Measurements from ENCODE around the gene DUSP16.
"Not testable (repeated sequence)": the region's sequence is repeated elsewhere in the genome, so short reads cannot be mapped to it uniquely, and the experiment has no call there.

The DUSP16 gene

DNA sequence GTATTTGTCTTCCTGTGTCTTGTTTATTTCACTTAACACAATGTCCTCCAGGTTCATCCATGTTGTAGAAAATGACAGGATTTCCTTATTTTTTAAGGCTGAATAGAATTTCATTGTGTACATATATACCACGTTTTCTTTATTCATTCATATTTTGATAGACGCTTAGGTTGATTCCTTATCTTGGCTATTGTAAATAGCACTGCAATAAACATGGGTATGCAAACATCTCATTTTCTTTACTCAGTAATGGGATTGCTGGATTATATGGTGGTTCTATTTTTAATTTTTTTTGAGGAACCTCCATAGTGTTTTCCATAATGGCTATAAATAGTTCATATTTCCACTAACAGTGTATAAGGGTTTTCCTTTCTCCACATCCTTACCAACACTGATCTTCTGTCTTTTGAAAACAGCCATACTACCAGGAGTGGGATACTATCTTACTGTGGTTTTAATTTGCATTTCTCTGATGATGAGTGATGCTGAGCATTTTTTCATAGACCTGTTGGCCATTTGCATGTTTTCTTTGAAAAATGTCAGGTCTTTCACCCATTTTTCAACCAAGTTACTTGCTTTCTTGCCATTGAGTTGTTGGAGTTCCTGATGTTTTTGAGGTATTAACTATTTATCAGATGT is 32.8 kb downstream of the DUSP16 start:
- no peak overlapping the region for H3K4me3 ChIP-seq (replicated peaks; ENCODE audit: low read depth, low read length)
- DNase-seq (ENCODE audit: low read depth) = no peak
- no peak for TF ChIP-seq CTCF (IDR thresholded peaks at IDR 0.05; ENCODE audit: low read length, missing control alignments)

GRCh38 chr12:12528361-12529270 is 34.0 kb downstream of the DUSP16 start:
- H3K4me3 ChIP-seq (replicated peaks; ENCODE audit: low read depth, low read length) = no peak overlapping the region
- no peak for DNase-seq (ENCODE audit: low read depth)
- no peak for TF ChIP-seq CTCF (IDR thresholded peaks at IDR 0.05; ENCODE audit: low read length, missing control alignments)

DNA sequence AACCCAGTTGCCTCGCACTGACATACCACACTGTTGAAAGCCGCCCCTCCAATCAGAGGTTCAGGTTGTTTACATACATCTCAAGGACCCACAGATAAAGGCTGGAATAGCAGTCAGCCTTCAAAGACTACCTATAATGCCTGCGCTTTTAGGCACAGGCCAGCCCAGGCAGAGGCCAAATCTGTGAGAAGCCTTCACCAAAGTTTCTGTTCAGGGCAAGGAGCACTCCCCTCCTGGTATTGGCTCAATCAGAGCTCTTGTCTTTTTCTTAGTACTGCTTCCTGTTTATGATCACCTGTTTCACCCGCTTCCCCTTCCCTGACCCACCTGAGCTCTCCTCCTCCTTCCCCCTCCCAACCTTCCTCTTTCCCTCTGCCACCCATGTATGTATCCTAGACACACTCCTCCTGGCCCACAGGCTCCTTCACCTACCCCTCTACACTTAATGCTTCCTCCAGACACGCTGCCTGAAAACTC is 34.8 kb downstream of the DUSP16 start:
- no peak for DNase-seq (ENCODE audit: low read depth)
- no peak for TF ChIP-seq CTCF (IDR thresholded peaks at IDR 0.05; ENCODE audit: low read length, missing control alignments)
- no peak overlapping the region for H3K4me3 ChIP-seq (replicated peaks; ENCODE audit: low read depth, low read length)

- DNase-seq (ENCODE audit: low read depth) = no peak
- H3K4me3 ChIP-seq (replicated peaks; ENCODE audit: low read depth, low read length) = no peak overlapping the region
- no peak for TF ChIP-seq CTCF (IDR thresholded peaks at IDR 0.05; ENCODE audit: low read length, missing control alignments)
These were observed 38.5 kb downstream of the DUSP16 start for GRCh38 chr12:12524128-12524527.

GRCh38 chr12:12523229-12523628 is 39.4 kb downstream of the DUSP16 start:
- no peak overlapping the region for H3K4me3 ChIP-seq (replicated peaks; ENCODE audit: low read depth, low read length)
- TF ChIP-seq CTCF (IDR thresholded peaks at IDR 0.05; ENCODE audit: low read length, missing control alignments) = no peak

DNA sequence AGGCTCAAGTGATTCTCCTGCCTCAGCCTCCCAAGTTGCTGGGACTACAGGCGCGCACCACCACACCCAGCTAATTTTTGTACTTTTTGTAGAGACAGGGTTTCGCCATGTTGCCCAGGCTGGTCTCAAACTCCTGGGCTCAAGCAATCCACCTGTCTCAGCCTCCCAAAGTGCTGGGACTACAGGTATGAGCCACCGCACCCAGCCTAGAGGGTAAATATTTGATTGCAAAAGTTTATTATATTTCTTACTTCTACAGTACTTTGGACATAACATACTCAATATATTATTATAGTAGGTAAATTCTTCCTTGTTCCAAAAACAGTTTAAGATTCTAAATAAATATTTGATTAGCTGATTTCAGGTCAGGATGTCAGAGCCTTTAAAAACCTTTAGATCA is 40.0 kb downstream of the DUSP16 start:
- not testable (repeated sequence) for DNase-seq (ENCODE audit: low read depth); H3K4me3 ChIP-seq (replicated peaks; ENCODE audit: low read depth, low read length)

More at GRCh38 chr12:12523229-12523628, 39.4 kb downstream of the DUSP16 start:
- no peak for DNase-seq (ENCODE audit: low read depth)

DNA sequence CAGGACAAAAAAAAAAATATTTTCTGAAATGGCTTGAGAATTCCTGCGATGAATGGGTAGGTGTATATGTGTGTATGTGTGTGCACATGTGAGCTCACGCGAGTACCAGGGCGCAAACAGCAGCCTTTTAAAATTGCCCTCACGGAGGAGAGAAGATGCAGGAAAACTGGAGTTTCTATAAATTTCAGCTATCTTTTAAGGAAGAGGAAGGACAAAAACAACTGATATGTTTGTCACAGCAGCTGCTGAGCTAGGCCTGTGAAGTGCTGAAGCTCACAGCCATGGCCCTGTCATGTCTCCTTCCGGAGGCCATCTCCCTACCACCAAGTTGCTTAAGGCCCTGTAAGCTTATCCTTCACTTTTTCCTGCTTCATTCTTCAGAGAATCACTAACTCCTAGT is 40.8 kb downstream of the DUSP16 start:
- H3K4me3 ChIP-seq (replicated peaks; ENCODE audit: low read depth, low read length) = no peak overlapping the region
- no peak for DNase-seq (ENCODE audit: low read depth)
- no peak for TF ChIP-seq CTCF (IDR thresholded peaks at IDR 0.05; ENCODE audit: low read length, missing control alignments)

Measured in fibroblast of pulmonary artery (primary cell).